B cell (primary cell): ENCODE results near the gene FRG2.
"Not testable (repeated sequence)": the region's sequence is repeated elsewhere in the genome, so short reads cannot be mapped to it uniquely, and the experiment has no call there.

Experiments used
- CTCF ChIP-seq: fragments of 200-600 bp; IDR thresholded peaks from one replicate; pipeline ENCODE4 v1.8.0; 2022; ENCODE audit warnings: antibody characterized with exemption, mild to moderate bottlenecking
- EZH2 ChIP-seq: IDR thresholded peaks from 2 replicates; pipeline ENCODE4 v1.6.1; 2012; ENCODE audit warnings: borderline replicate concordance, low read depth, mild to moderate bottlenecking, moderate library complexity, low read length; ENCODE audit not compliant: insufficient read depth, poor library complexity, severe bottlenecking

- TF ChIP-seq CTCF, EZH2: not testable (repeated sequence)
Observed at GRCh38 chr4:189989941-189990340, 37.1 kb downstream of the FRG2 start.
